Measurements from ENCODE around the gene SLC9A7.

The SLC9A7 gene

GRCh38 chrX:46628460-46629371 is 130.2 kb downstream of the SLC9A7 start:
- Histone ChIP-seq H3K4me3 (ENCODE audit: low read length) (no peak overlapping the region), H3K9ac (ENCODE audit: low read length) (no peak overlapping the region), H3K27me3 (ENCODE audit: control insufficient read depth, insufficient read depth, low read length) (no peaks in the 10 kb centered on the region), H3K4me1 (ENCODE audit: control insufficient read depth, insufficient read depth, low read length) (no peaks in the 10 kb centered on the region), H3K27ac (ENCODE audit: low read depth, low read length) (no peak overlapping the region), H3K36me3 (ENCODE audit: control insufficient read depth, insufficient read depth, low read length) (no peaks in the 10 kb centered on the region)

- H3K27ac ChIP-seq (ENCODE audit: low read depth, low read length), result no peak overlapping the region
- no peaks in the 10 kb centered on the region for H3K36me3 ChIP-seq (ENCODE audit: control insufficient read depth, insufficient read depth, low read length)
These were observed 131.1 kb downstream of the SLC9A7 start for GRCh38 chrX:46627711-46628419.

GRCh38 chrX:46627062-46627461 is 131.9 kb downstream of the SLC9A7 start:
- Histone ChIP-seq H3K9ac (ENCODE audit: low read length) (no peak overlapping the region), H3K27ac (ENCODE audit: low read depth, low read length) (no peak overlapping the region), H3K27me3 (ENCODE audit: control insufficient read depth, insufficient read depth, low read length) (no peaks in the 10 kb centered on the region), H3K4me3 (ENCODE audit: low read length) (no peak overlapping the region), H3K4me1 (ENCODE audit: control insufficient read depth, insufficient read depth, low read length) (no peaks in the 10 kb centered on the region), H3K36me3 (ENCODE audit: control insufficient read depth, insufficient read depth, low read length) (no peaks in the 10 kb centered on the region)

More at GRCh38 chrX:46627711-46628419, 131.1 kb downstream of the SLC9A7 start:
- H3K27me3 ChIP-seq (ENCODE audit: control insufficient read depth, insufficient read depth, low read length), result no peaks in the 10 kb centered on the region
- no peak overlapping the region for H3K9ac ChIP-seq (ENCODE audit: low read length)
- H3K4me3 ChIP-seq (ENCODE audit: low read length), result no peak overlapping the region
- no peaks in the 10 kb centered on the region for H3K4me1 ChIP-seq (ENCODE audit: control insufficient read depth, insufficient read depth, low read length)

- no peak overlapping the region for H3K9ac ChIP-seq (ENCODE audit: low read length)
- H3K4me1 ChIP-seq (ENCODE audit: control insufficient read depth, insufficient read depth, low read length), result no peaks in the 10 kb centered on the region
- no peak overlapping the region for H3K4me3 ChIP-seq (ENCODE audit: low read length)
- H3K27ac ChIP-seq (ENCODE audit: low read depth, low read length), result no peak overlapping the region
- no peaks in the 10 kb centered on the region for H3K36me3 ChIP-seq (ENCODE audit: control insufficient read depth, insufficient read depth, low read length)
- no peaks in the 10 kb centered on the region for H3K27me3 ChIP-seq (ENCODE audit: control insufficient read depth, insufficient read depth, low read length)
These were observed 132.4 kb downstream of the SLC9A7 start for GRCh38 chrX:46626566-46626965.

GRCh38 chrX:46624090-46624786 is 134.7 kb downstream of the SLC9A7 start:
- no peak overlapping the region for H3K4me3 ChIP-seq (ENCODE audit: low read length)
- H3K9ac ChIP-seq (ENCODE audit: low read length), result no peak overlapping the region
- no peaks in the 10 kb centered on the region for H3K27me3 ChIP-seq (ENCODE audit: control insufficient read depth, insufficient read depth, low read length)
- H3K4me1 ChIP-seq (ENCODE audit: control insufficient read depth, insufficient read depth, low read length), result no peaks in the 10 kb centered on the region
- no peaks in the 10 kb centered on the region for H3K36me3 ChIP-seq (ENCODE audit: control insufficient read depth, insufficient read depth, low read length)
- no peak overlapping the region for H3K27ac ChIP-seq (ENCODE audit: low read depth, low read length)

GRCh38 chrX:46621572-46621971 is 137.3 kb downstream of the SLC9A7 start:
- Histone ChIP-seq H3K36me3 (ENCODE audit: control insufficient read depth, insufficient read depth, low read length) (no peaks in the 10 kb centered on the region), H3K4me3 (ENCODE audit: low read length) (no peak overlapping the region), H3K27ac (ENCODE audit: low read depth, low read length) (no peak overlapping the region), H3K4me1 (ENCODE audit: control insufficient read depth, insufficient read depth, low read length) (no peaks in the 10 kb centered on the region), H3K27me3 (ENCODE audit: control insufficient read depth, insufficient read depth, low read length) (no peaks in the 10 kb centered on the region), H3K9ac (ENCODE audit: low read length) (no peak overlapping the region)

GRCh38 chrX:46620505-46620904 is 138.4 kb downstream of the SLC9A7 start:
- H3K9ac ChIP-seq (ENCODE audit: low read length), result no peak overlapping the region
- no peaks in the 10 kb centered on the region for H3K36me3 ChIP-seq (ENCODE audit: control insufficient read depth, insufficient read depth, low read length)
- H3K4me3 ChIP-seq (ENCODE audit: low read length), result no peak overlapping the region
- no peak overlapping the region for H3K27ac ChIP-seq (ENCODE audit: low read depth, low read length)
- H3K4me1 ChIP-seq (ENCODE audit: control insufficient read depth, insufficient read depth, low read length), result no peaks in the 10 kb centered on the region
- no peaks in the 10 kb centered on the region for H3K27me3 ChIP-seq (ENCODE audit: control insufficient read depth, insufficient read depth, low read length)

GRCh38 chrX:46618947-46619346 is 140.0 kb downstream of the SLC9A7 start:
- H3K4me1 ChIP-seq (ENCODE audit: control insufficient read depth, insufficient read depth, low read length), result no peaks in the 10 kb centered on the region
- H3K36me3 ChIP-seq (ENCODE audit: control insufficient read depth, insufficient read depth, low read length), result no peaks in the 10 kb centered on the region
- no peaks in the 10 kb centered on the region for H3K27me3 ChIP-seq (ENCODE audit: control insufficient read depth, insufficient read depth, low read length)
- no peak overlapping the region for H3K4me3 ChIP-seq (ENCODE audit: low read length)
- H3K9ac ChIP-seq (ENCODE audit: low read length), result no peak overlapping the region
- H3K27ac ChIP-seq (ENCODE audit: low read depth, low read length), result no peak overlapping the region

- no peak overlapping the region for H3K27ac ChIP-seq (ENCODE audit: low read depth, low read length)
- H3K27me3 ChIP-seq (ENCODE audit: control insufficient read depth, insufficient read depth, low read length), result peaks cover 3% of the 10 kb centered on the region
- H3K4me1 ChIP-seq (ENCODE audit: control insufficient read depth, insufficient read depth, low read length), result no peaks in the 10 kb centered on the region
These were observed 141.0 kb downstream of the SLC9A7 start for GRCh38 chrX:46617906-46618305.

GRCh38 chrX:46611658-46612362 is 147.1 kb downstream of the SLC9A7 start:
- no peaks in the 10 kb centered on the region for H3K36me3 ChIP-seq (ENCODE audit: control insufficient read depth, insufficient read depth, low read length)
- H3K27ac ChIP-seq (ENCODE audit: low read depth, low read length), result no peak overlapping the region
- no peak overlapping the region for H3K4me3 ChIP-seq (ENCODE audit: low read length)
- H3K4me1 ChIP-seq (ENCODE audit: control insufficient read depth, insufficient read depth, low read length), result no peaks in the 10 kb centered on the region
- no peak overlapping the region for H3K9ac ChIP-seq (ENCODE audit: low read length)
- peaks cover 3% of the 10 kb centered on the region for H3K27me3 ChIP-seq (ENCODE audit: control insufficient read depth, insufficient read depth, low read length)

More at GRCh38 chrX:46617906-46618305, 141.0 kb downstream of the SLC9A7 start:
- no peak overlapping the region for H3K9ac ChIP-seq (ENCODE audit: low read length)
- no peak overlapping the region for H3K4me3 ChIP-seq (ENCODE audit: low read length)
- H3K36me3 ChIP-seq (ENCODE audit: control insufficient read depth, insufficient read depth, low read length), result no peaks in the 10 kb centered on the region

GRCh38 chrX:46610070-46610658 is 148.8 kb downstream of the SLC9A7 start:
- Histone ChIP-seq H3K27ac (ENCODE audit: low read depth, low read length) (no peak overlapping the region), H3K4me1 (ENCODE audit: control insufficient read depth, insufficient read depth, low read length) (no peaks in the 10 kb centered on the region), H3K9ac (ENCODE audit: low read length) (no peak overlapping the region), H3K36me3 (ENCODE audit: control insufficient read depth, insufficient read depth, low read length) (no peaks in the 10 kb centered on the region), H3K4me3 (ENCODE audit: low read length) (no peak overlapping the region), H3K27me3 (ENCODE audit: control insufficient read depth, insufficient read depth, low read length) (peaks cover 3% of the 10 kb centered on the region)
